GM12878 (cell line): ENCODE results near the gene COL15A1. TPM values are rescaled to one million over a fixed set of nuclear protein-coding genes. Genes with fewer than 3 reads are reported as not detected.

ENCODE experiments used
- ATAC-seq: fragments of 200-7000 bp; cut with Tn5 transposase; 3 replicates; pipeline ENCODE4 v1.9.1; 2020; ENCODE audit warnings: mild to moderate bottlenecking, moderate library complexity
- BruUV-seq: library from RNA; stranded (reverse); fragments of 400-500 nt; replicated peaks from 2 replicates; lab custom pipeline; 2021; lab: Mats Ljungman, UMichigan
- CTCF ChIA-PET: fragments of 300-600 bp; sonication (Branson Sonifier 250); formaldehyde crosslinking; extraction: SDS; loops from one replicate; lab custom pipeline; 2021; ENCODE audit warnings: inconsistent platforms; lab: Yijun Ruan, JAX
- POLR2A ChIA-PET: fragments of 350-600 bp; formaldehyde crosslinking; extraction: SDS; loops from one replicate; lab custom pipeline; 2021; ENCODE audit warnings: inconsistent platforms; lab: Charles Lee
- RAD21 ChIA-PET: fragments of 300-600 bp; sonication (Branson Sonifier 250); formaldehyde crosslinking; loops from one replicate; lab custom pipeline; 2023; ENCODE audit warnings: antibody characterized with exemption; ENCODE audit not compliant: unreplicated experiment; lab: Charles Lee
- SMC1A ChIA-PET: fragments of 300-600 bp; sonication (Branson Sonifier 250); formaldehyde crosslinking; loops from one replicate; lab custom pipeline; 2023; ENCODE audit not compliant: unreplicated experiment, uncharacterized antibody; lab: Charles Lee
- DNase-seq: peaks from one replicate; pipeline ENCODE4 v3.0.0-alpha.2; 2011; ENCODE audit warnings: low read depth, low spot score
- FAIRE-seq: peaks from 3 replicates; lab custom pipeline; 2011; peaks lifted over from hg19 to GRCh38; lab: Jason Lieb, UNC
- H2AFZ ChIP-seq: 2 replicates; pipeline ENCODE4 v1.6.0; 2011; ENCODE audit warnings: low read depth, low read length, control low read depth; ENCODE audit not compliant: control insufficient read depth
- H3K27ac ChIP-seq: 2 replicates; pipeline ENCODE4 v1.5.1; 2011; ENCODE audit warnings: control low read depth; ENCODE audit not compliant: control insufficient read depth, insufficient read depth
- H3K27me3 ChIP-seq, 2 experiments: replicated peaks in 1 of 2; 2 replicates each; pipeline versions ENCODE4 v1.6.0 to v1.6.1; 2011; ENCODE audit warnings: low read length in 1 of 2; ENCODE audit not compliant: control insufficient read depth in 2 of 2, insufficient read depth in 2 of 2
- H3K36me3 ChIP-seq, 2 experiments: 2 replicates each; pipeline ENCODE4 v1.5.1; 2011; ENCODE audit warnings: low read length in 1 of 2; ENCODE audit not compliant: control insufficient read depth in 2 of 2, insufficient read depth in 2 of 2
- H3K4me1 ChIP-seq: 2 replicates; pipeline ENCODE4 v1.6.1; 2011; ENCODE audit warnings: mild to moderate bottlenecking, low read length, moderate library complexity, mixed read lengths; ENCODE audit not compliant: control insufficient read depth, insufficient read depth
- H3K4me2 ChIP-seq: 2 replicates; pipeline ENCODE4 v1.6.0; 2011; ENCODE audit warnings: control low read depth; ENCODE audit not compliant: control insufficient read depth, insufficient read depth
- H3K4me3 ChIP-seq: fragments of 200-600 bp; sonication (generic); 2 replicates; pipeline ENCODE4 v1.5.1; 2016
- H3K79me2 ChIP-seq: 2 replicates; pipeline ENCODE4 v1.6.0; 2011; ENCODE audit warnings: low read length; ENCODE audit not compliant: control insufficient read depth, insufficient read depth
- H3K9ac ChIP-seq: 2 replicates; pipeline ENCODE4 v1.8.0; 2011; ENCODE audit warnings: low read length, control low read depth, mixed read lengths; ENCODE audit not compliant: control insufficient read depth, insufficient read depth
- H3K9me3 ChIP-seq: replicated peaks from 3 replicates; pipeline ENCODE4 v1.5.1; 2011; ENCODE audit warnings: mild to moderate bottlenecking, low read length; ENCODE audit not compliant: control insufficient read depth, insufficient read depth
- H4K20me1 ChIP-seq: 2 replicates; pipeline ENCODE4 v1.6.0; 2011; ENCODE audit not compliant: control insufficient read depth, insufficient read depth
- BRCA1 ChIP-seq: IDR thresholded peaks from 2 replicates; pipeline ENCODE4 v1.6.1; 2011; ENCODE audit warnings: low read depth, low read length, improper control_type of control experiment
- CREB1 ChIP-seq: IDR thresholded peaks from 2 replicates; pipeline ENCODE4 v1.6.1; 2012; ENCODE audit warnings: low read depth, mild to moderate bottlenecking, inconsistent platforms
- FOS ChIP-seq: IDR thresholded peaks from 3 replicates; pipeline ENCODE4 v1.6.1; 2011; ENCODE audit warnings: borderline replicate concordance; ENCODE audit not compliant: insufficient read length; ENCODE audit errors: extremely low read depth
- RB1 ChIP-seq: fragments of 450-650 bp; formaldehyde crosslinking; IDR thresholded peaks from 2 replicates; pipeline ENCODE4 v1.6.1; 2017; ENCODE audit warnings: mild to moderate bottlenecking, borderline replicate concordance
- SP1 ChIP-seq: IDR thresholded peaks from one replicate; pipeline ENCODE4 v1.6.1; 2011; ENCODE audit warnings: low read depth, low read length
- TARDBP ChIP-seq: IDR thresholded peaks from 2 replicates; pipeline ENCODE4 v1.6.1; 2016; ENCODE audit warnings: borderline replicate concordance
- WRNIP1 ChIP-seq: IDR thresholded peaks from 2 replicates; pipeline ENCODE4 v1.6.1; 2011; ENCODE audit warnings: low read depth, low read length, improper control_type of control experiment, borderline replicate concordance
- ZNF384 ChIP-seq: IDR thresholded peaks from 2 replicates; pipeline ENCODE4 v1.6.1; 2012; ENCODE audit warnings: low read depth, mild to moderate bottlenecking, low read length, improper control_type of control experiment, borderline replicate concordance
- WGBS: methylation state at CpG from one replicate; pipeline ENCODE4 v1.1.6; 2016; ENCODE audit warnings: low lambda C conversion rate; ENCODE audit not compliant: insufficient replicate concordance, insufficient coverage; ENCODE audit errors: missing lambda C conversion rate; 5-methylcytosine and 5-hydroxymethylcytosine counted together
- in situ Hi-C: fragments of 300-500 bp; cut with MboI; formaldehyde crosslinking; loops from 9 replicates; pipeline ENCODE4 v1.14.3; 2018; ENCODE audit warnings: mixed read lengths
- intact Hi-C: fragments of 100-400 bp; cut with micrococcal nuclease; formaldehyde crosslinking; loops from one replicate; pipeline ENCODE4 v1.14.2; 2022; ENCODE audit not compliant: unreplicated experiment
- polyA plus RNA-seq, 11 experiments: library from polyadenylated mRNA; depleted of rRNA in 4 of 11; unstranded in 6 of 11; stranded (reverse) in 5 of 11; fragments of >200 nt; fragmentation: Nextera tagmentation in 4 of 11; fragmentation: Illumina TruSeq in 1 of 11; extraction: Ambion mirVana in 4 of 11; extraction: Trizol in 1 of 11; gene quantifications; 1 replicate in 1 of 11; 2 replicates in 10 of 11; pipeline versions ENCODE4 v1.2.1 to v1.2.3, GENCODE V29; 2011 to 2016; ENCODE audit warnings: inconsistent platforms in 2 of 11, missing spikeins in 2 of 11, low read depth in 1 of 11
- total RNA-seq, 4 experiments: library from RNA; depleted of rRNA in 3 of 4; stranded (reverse); fragments of >200 nt in 3 of 4; fragmentation: Illumina TruSeq in 1 of 4; extraction: Trizol in 1 of 4; gene quantifications; 2 replicates each; pipeline versions ENCODE4 v1.2.1 to v1.2.3, GENCODE V29; 2013 to 2021

The COL15A1 gene
- total and polyA plus RNA-seq, 10 of the 15 experiments (the other 5 are each of a cell fraction or from before 2014, with no cell fraction given) = 0.01 to 0.28 (median 0.06) TPM; not detected in 2

- Histone ChIP-seq H3K4me3 (no peak overlapping the region), H2AFZ (no peak overlapping the region), H3K9ac (no peak overlapping the region), H3K27ac (no peak overlapping the region), H3K36me3 (no peaks in the 10 kb centered on the region), H3K9me3 (no peaks in the 10 kb centered on the region), H3K27me3 (no peaks in the 10 kb centered on the region; a peak in 1 of 4 replicates), H3K79me2 (no peaks in the 10 kb centered on the region), H3K4me1 (no peaks in the 10 kb centered on the region), H4K20me1 (no peaks in the 10 kb centered on the region), H3K4me2 (no peak overlapping the region)
- no peak for FAIRE-seq
- SMC1A ChIA-PET = interaction anchor here (0.5 to 1.4 kb wide), 3 partner anchors 16 to 137 kb away, joined by 3 to 5 read pairs (median 3); no protein-coding TSS in a partner anchor
- in situ Hi-C loops (no loop called here), intact Hi-C loops (no loop called here)
- 53% methylated on average over 1 of the region's 1 CpG for WGBS
- no peak for TF ChIP-seq ZNF384
- no peak for TF ChIP-seq CREB1
- no peak for TF ChIP-seq BRCA1
- TF ChIP-seq TARDBP = no peak
- TF ChIP-seq SP1 = no peak
- no peak for TF ChIP-seq WRNIP1
- TF ChIP-seq RB1 = no peak
- TF ChIP-seq FOS = no peak
- CTCF ChIA-PET = interaction anchor here (0.6 to 1.7 kb wide), 5 partner anchors 19 to 198 kb away, joined by 3 to 4 read pairs (median 3); no protein-coding TSS in a partner anchor
- RAD21 ChIA-PET = no interaction called here
- no TSS peak for BruUV-seq
- no peak for DNase-seq
- POLR2A ChIA-PET = no interaction called here
- no peak for ATAC-seq
Observed at GRCh38 chr9:99018653-99019052, 74.9 kb downstream of the COL15A1 start.
